GM10266 (cell line): ENCODE measurements around the gene NTM.

Experiments used
- DNase-seq: peaks from one replicate; pipeline ENCODE4 v3.0.0; 2012; ENCODE audit errors: extremely low spot score
- TF ChIP-seq, protein P1 (sequence below): IDR thresholded peaks from 2 replicates; pipeline ENCODE4 v1.5.1; 2012; ENCODE audit warnings: mild to moderate bottlenecking, low read depth; ENCODE audit not compliant: control insufficient read depth, insufficient read depth; ENCODE audit errors: missing control alignments

NTM gene

DNA sequence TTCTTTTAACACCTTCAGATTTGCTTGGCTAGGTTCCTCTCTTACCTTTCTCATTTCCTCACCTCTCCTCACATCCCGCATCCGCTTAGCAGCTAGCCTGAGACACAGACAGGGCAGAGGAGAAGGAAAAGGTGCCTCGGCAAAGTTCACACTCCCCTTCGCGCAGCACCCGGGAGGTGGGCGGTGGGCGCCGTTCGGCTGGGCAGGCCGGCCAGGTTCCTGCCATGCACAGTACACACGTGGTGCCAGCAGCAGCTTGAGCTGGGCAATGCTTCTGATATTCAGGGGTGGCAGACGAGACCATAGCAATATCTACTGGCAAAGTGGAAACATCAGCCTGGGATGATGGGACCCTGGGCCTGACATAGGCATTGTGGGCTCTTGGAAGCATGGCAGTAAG, 3.3 kb downstream of the NTM start:
- TF ChIP-seq, protein P1, sequence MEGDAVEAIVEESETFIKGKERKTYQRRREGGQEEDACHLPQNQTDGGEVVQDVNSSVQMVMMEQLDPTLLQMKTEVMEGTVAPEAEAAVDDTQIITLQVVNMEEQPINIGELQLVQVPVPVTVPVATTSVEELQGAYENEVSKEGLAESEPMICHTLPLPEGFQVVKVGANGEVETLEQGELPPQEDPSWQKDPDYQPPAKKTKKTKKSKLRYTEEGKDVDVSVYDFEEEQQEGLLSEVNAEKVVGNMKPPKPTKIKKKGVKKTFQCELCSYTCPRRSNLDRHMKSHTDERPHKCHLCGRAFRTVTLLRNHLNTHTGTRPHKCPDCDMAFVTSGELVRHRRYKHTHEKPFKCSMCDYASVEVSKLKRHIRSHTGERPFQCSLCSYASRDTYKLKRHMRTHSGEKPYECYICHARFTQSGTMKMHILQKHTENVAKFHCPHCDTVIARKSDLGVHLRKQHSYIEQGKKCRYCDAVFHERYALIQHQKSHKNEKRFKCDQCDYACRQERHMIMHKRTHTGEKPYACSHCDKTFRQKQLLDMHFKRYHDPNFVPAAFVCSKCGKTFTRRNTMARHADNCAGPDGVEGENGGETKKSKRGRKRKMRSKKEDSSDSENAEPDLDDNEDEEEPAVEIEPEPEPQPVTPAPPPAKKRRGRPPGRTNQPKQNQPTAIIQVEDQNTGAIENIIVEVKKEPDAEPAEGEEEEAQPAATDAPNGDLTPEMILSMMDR = no peak

DNA sequence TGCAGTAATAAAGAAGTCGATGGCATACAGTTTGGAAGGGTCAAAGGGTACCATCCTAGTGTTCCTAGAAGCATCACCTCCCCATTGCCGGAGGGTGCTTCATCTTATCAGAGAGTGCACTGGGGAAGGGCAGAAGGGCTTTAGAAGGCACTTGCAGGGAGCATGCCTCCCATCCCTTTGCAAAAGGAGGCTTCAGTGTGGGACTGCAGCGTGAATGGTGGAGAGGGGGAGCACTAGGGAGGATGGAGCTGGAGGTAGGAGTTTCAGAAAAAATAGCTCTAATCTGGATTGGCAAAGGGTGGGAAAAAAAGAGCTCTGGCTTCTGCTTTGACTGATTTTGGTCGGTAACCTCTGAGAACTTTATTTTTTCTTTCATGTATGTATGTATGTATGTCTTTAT, 5.0 kb downstream of the NTM start:
- TF ChIP-seq, protein P1 = no peak
- DNase-seq = no peak

More for the DNA sequence above, 3.3 kb downstream of the NTM start:
- no peak for DNase-seq

DNA sequence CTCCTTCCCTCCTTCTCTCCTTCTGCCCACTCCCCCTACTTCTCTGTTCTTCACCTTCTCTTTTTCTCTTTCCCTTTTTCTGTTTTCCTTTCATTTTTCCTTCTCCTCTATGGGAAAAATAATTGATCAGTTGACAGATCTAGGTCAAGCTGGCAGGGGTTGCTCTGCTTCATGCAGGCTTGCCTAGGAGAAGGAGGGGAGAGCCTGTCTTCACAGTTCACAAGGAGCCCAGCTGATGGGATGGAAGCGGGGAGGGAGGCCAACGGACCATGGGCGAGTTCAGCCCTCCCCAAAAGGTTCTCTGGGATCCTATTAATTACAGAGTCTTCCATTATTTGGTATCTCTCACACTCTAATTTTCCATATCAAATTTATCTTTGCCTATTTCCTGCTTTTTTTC, 5.5 kb downstream of the NTM start:
- DNase-seq = no peak
- TF ChIP-seq, protein P1 = no peak

DNA sequence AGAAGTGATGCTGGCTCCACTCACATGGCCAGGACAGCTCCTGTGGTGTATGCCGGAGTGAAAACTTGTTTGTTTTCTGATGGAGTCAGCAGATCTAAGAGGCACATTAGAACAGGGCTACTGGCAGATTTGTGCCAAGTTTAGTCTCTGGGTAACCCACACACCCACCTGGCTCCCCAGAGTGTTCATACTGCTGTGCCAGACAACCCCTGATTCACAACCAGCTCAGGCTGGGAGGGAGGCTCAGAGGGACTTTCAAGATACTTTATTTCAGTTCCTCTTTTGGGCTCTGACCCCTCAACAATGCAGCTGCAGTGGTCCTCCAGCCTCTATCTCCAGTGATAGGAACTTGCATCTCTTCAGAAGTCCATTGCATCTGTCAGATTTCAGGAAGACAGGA, 8.5 kb downstream of the NTM start:
- no peak for DNase-seq
- TF ChIP-seq, protein P1 = no peak

DNA sequence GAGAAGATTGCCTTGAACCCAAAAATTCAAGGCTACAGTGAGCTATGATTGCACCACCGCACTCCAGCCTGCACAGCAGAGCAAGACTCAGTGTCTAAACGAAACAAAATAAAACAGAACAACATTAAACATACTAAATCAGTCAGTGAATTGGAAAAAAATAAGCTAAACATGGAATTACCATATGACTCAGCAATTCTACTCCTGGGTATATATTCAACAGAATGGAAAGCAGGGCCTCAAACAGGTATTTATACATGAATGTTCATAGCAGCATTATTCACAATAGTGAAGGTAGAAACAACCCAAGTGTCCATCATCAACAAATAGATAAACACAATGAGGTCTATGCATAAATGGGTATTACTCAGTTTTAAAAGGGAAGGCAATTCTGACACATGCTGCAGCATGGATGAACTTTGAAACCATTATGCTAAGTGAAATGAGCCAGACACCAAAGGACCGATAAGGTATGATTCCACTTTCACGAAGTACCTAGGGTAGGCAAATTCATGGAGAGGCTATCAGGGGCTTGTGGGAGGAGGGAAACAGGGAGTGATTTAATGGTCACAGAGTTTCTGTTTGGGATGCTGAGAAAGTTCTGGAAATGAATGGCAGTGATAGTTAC, 15.5 kb downstream of the NTM start:
- DNase-seq = no peak
- TF ChIP-seq, protein P1 = no peak

DNA sequence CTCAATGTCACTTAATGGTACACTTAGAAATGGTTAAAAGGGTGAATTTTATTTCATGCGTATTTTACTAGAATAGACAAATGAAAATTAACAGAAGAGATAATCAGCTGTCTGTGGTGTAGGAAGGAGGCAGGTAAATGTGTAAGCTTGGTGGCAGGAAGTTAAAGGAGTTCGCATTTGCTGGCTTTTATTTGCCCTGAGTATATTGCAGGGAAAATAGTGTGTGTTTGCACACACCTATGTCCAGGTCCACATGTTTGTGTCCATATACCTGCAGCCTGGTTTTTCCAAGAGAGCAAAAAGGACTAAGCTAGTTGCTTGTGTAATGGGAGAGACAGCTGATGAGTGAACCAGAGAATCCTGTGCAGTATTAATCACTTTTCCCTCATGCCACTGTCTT, 16.0 kb downstream of the NTM start:
- DNase-seq = no peak
- TF ChIP-seq, protein P1 = no peak

DNA sequence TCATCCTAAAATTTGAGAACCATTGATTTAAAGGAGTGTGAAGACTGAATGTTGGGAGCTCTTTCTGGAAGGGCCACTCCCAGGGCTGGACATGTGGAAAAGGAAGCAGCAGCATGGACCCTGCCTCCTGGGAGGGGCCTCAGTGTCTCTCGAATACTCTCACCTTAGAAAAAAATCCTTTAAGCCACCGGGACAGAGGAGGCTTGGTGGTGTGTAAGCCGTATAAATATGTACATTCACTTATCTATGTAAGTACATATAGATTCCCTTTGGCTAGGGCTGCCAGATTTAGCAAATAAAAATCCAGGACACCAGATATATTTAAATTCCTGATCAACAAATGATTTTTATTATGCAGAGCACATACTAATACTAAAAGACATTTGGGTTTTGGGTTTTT, 17.6 kb downstream of the NTM start:
- TF ChIP-seq, protein P1 = no peak
- DNase-seq = no peak
